ENCODE results near the gene TMC8. TPM values are rescaled to one million over a fixed set of nuclear protein-coding genes. Genes with fewer than 3 reads are reported as not detected.

The TMC8 gene
- total RNA-seq, 1 donor from 2014 or later: 1.2 TPM

- Mint-ChIP-seq H3K9me3 (no peaks in the 10 kb centered on the region), H3K36me3 (no peaks in the 10 kb centered on the region), H3K27me3 (ENCODE audit: low read depth) (peaks cover 7% of the 10 kb centered on the region), H3K4me1 (peaks cover 14% of the 10 kb centered on the region), H3K4me3 (peak overlapping the region; percentile 56), H3K27ac (no peak overlapping the region)
- TF ChIP-seq CTCF (IDR thresholded peaks at IDR 0.05; ENCODE audit: unreplicated experiment): no peak
- DNase-seq (ENCODE audit: low spot score in 2 of 2, unreplicated experiment in 2 of 2): no peak
Observed at GRCh38 chr17:78132767-78133178, 2.2 kb downstream of the TMC8 start.

- Mint-ChIP-seq H3K27ac (no peak overlapping the region), H3K4me1 (peaks cover 13% of the 10 kb centered on the region), H3K36me3 (no peaks in the 10 kb centered on the region), H3K9me3 (no peaks in the 10 kb centered on the region), H3K27me3 (ENCODE audit: low read depth) (peaks cover 7% of the 10 kb centered on the region), H3K4me3 (no peak overlapping the region)
- no peak for TF ChIP-seq CTCF (IDR thresholded peaks at IDR 0.05; ENCODE audit: unreplicated experiment)
- no peak for DNase-seq (ENCODE audit: low spot score in 2 of 2, unreplicated experiment in 2 of 2)
Observed at GRCh38 chr17:78133179-78133951, 2.8 kb downstream of the TMC8 start.

- peaks cover 9% of the 10 kb centered on the region for H3K4me1 Mint-ChIP-seq
- peak; percentile 21 for TF ChIP-seq CTCF (IDR thresholded peaks at IDR 0.05; ENCODE audit: unreplicated experiment)
- no peaks in the 10 kb centered on the region for H3K36me3 Mint-ChIP-seq
- H3K4me3 Mint-ChIP-seq: no peak overlapping the region
- DNase-seq (ENCODE audit: low spot score in 2 of 2, unreplicated experiment in 2 of 2): no peak
- peaks cover 7% of the 10 kb centered on the region for H3K27me3 Mint-ChIP-seq (ENCODE audit: low read depth)
- no peak overlapping the region for H3K27ac Mint-ChIP-seq
- no peaks in the 10 kb centered on the region for H3K9me3 Mint-ChIP-seq
Observed at GRCh38 chr17:78133971-78134898, 3.7 kb downstream of the TMC8 start.

DNA sequence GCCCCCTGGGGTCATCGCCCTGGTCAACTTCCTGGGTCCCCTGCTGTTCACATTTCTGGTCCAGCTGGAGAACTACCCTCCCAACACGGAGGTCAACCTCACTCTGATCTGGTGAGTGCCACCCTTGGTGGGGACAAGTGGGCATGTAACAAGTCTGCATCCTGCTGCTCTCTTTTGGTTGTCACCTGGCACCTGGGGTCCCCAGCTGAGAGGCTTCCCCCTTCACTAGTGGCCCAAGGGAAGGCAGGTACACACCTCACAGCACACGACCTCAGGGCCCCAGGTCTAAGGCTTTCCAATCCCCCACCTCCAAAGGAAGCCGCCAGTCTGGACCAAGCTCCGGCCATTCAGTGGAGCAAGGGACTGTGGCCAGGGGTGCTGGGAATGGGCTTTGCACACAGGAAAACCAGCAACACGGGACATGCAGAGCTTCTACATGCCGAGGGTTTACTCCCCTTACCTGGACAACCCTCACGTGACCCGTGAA is 4.4 kb downstream of the TMC8 start:
- H3K4me3 Mint-ChIP-seq: no peak overlapping the region
- H3K36me3 Mint-ChIP-seq: no peaks in the 10 kb centered on the region
- no peak for DNase-seq (ENCODE audit: low spot score in 2 of 2, unreplicated experiment in 2 of 2)
- peaks cover 7% of the 10 kb centered on the region for H3K27me3 Mint-ChIP-seq (ENCODE audit: low read depth)
- peaks cover 10% of the 10 kb centered on the region for H3K4me1 Mint-ChIP-seq
- no peaks in the 10 kb centered on the region for H3K9me3 Mint-ChIP-seq
- TF ChIP-seq CTCF (IDR thresholded peaks at IDR 0.05; ENCODE audit: unreplicated experiment): no peak
- no peak overlapping the region for H3K27ac Mint-ChIP-seq

GRCh38 chr17:78135858-78136500 is 5.4 kb downstream of the TMC8 start:
- no peak overlapping the region for H3K4me3 Mint-ChIP-seq
- H3K36me3 Mint-ChIP-seq: no peaks in the 10 kb centered on the region
- no peaks in the 10 kb centered on the region for H3K9me3 Mint-ChIP-seq
- no peak for DNase-seq (ENCODE audit: low spot score in 2 of 2, unreplicated experiment in 2 of 2)
- H3K27ac Mint-ChIP-seq: no peak overlapping the region
- peaks cover under 1% of the 10 kb centered on the region for H3K27me3 Mint-ChIP-seq (ENCODE audit: low read depth)
- no peak for TF ChIP-seq CTCF (IDR thresholded peaks at IDR 0.05; ENCODE audit: unreplicated experiment)
- peaks cover 14% of the 10 kb centered on the region for H3K4me1 Mint-ChIP-seq
